Transverse colon (tissue), 4 donors: ENCODE data around the gene MOB3C. TPM values are rescaled to one million over a fixed set of nuclear protein-coding genes. Genes with fewer than 3 reads are reported as not detected.

ENCODE experiments used
- DNase-seq: peaks from one replicate; pipeline ENCODE4 v3.0.0-alpha.2; 2019
- H3K27ac ChIP-seq, 4 donors: fragments of 200-600 bp; sonication (generic); 2 replicates each; pipeline ENCODE4 v1.5.1; 2016 to 2018; ENCODE audit warnings: inconsistent platforms in 4 of 4
- H3K27me3 ChIP-seq: fragments of 200-600 bp; sonication (generic); 2 replicates; pipeline ENCODE4 v1.5.1; 2017; ENCODE audit warnings: inconsistent platforms
- H3K36me3 ChIP-seq, 4 donors: fragments of 200-600 bp; sonication (generic); 2 replicates each; pipeline ENCODE4 v1.5.1; 2017 to 2019; ENCODE audit warnings: inconsistent platforms in 4 of 4
- H3K4me1 ChIP-seq, 4 donors: fragments of 200-600 bp; sonication (generic); 2 replicates each; pipeline ENCODE4 v1.5.1; 2017 to 2020; ENCODE audit warnings: inconsistent platforms in 4 of 4
- H3K4me3 ChIP-seq, 4 donors: fragments of 200-600 bp; sonication (generic); 1 replicate in 1 of 4; 2 replicates in 3 of 4; pipeline versions ENCODE4 v1.5.1 to v1.6.1; 2017 to 2019; ENCODE audit warnings: inconsistent platforms in 4 of 4
- H3K9me3 ChIP-seq, 2 donors: fragments of 200-600 bp; sonication (generic); 2 replicates each; pipeline ENCODE4 v1.5.1; 2017 to 2019; ENCODE audit warnings: inconsistent platforms in 2 of 2
- EP300 ChIP-seq: sonication (generic); formaldehyde crosslinking; IDR thresholded peaks from one replicate; pipeline ENCODE4 v1.6.1; 2017; ENCODE audit warnings: antibody characterized with exemption, low read depth
- POLR2A ChIP-seq: fragments of 450-650 bp; IDR thresholded peaks from one replicate; pipeline ENCODE4 v1.6.1; 2016; ENCODE audit warnings: antibody characterized with exemption, mild to moderate bottlenecking, moderate library complexity
- POLR2AphosphoS5 ChIP-seq, 3 donors: sonication (generic); formaldehyde crosslinking; IDR thresholded peaks; one replicate each; pipeline ENCODE4 v1.6.1; 2016; ENCODE audit warnings: antibody characterized with exemption in 3 of 3
- WGBS, 2 donors: methylation state at CpG; one replicate each; pipeline ENCODE4 v1.1.5; 2018; ENCODE audit warnings: low coverage in 1 of 2; 5-methylcytosine and 5-hydroxymethylcytosine counted together
- in situ Hi-C, 4 donors: fragments of 200-750 bp; cut with MboI; loops; one replicate each; pipeline versions ENCODE4 v1.15.0 to v1.15.1; 2017; ENCODE audit warnings: low sequenced_read_pairs in 3 of 4, low pct_ligation_motif_present in 1 of 4, low pct_unique_long_range_greater_than_20kb in 1 of 4
- intact Hi-C: fragments of 100-400 bp; cut with DNase I; formaldehyde crosslinking; loops from one replicate; pipeline ENCODE4 v1.15.1; 2023; ENCODE audit warnings: low total_unique reads
- total RNA-seq, 4 donors: library from RNA; depleted of rRNA; stranded (reverse); fragments of >200 nt; gene quantifications; one replicate each; pipeline ENCODE4 v1.1.0, GENCODE V29; 2016
- TF ChIP-seq, protein P1 (sequence below), 5 experiments: fragments of 200-600 bp in 3 of 5; fragments of 450-650 bp in 2 of 5; sonication (generic) in 3 of 5; IDR thresholded peaks; 1 replicate in 2 of 5; 2 replicates in 3 of 5; pipeline ENCODE4 v1.5.1; 2016 to 2017; ENCODE audit warnings: antibody characterized with exemption in 5 of 5, inconsistent platforms in 3 of 5, mild to moderate bottlenecking in 2 of 5, moderate library complexity in 1 of 5

MOB3C gene
- total RNA-seq, 4 donors from 2014 or later, result 12.9 to 20.6 (median 14.8) TPM

DNA sequence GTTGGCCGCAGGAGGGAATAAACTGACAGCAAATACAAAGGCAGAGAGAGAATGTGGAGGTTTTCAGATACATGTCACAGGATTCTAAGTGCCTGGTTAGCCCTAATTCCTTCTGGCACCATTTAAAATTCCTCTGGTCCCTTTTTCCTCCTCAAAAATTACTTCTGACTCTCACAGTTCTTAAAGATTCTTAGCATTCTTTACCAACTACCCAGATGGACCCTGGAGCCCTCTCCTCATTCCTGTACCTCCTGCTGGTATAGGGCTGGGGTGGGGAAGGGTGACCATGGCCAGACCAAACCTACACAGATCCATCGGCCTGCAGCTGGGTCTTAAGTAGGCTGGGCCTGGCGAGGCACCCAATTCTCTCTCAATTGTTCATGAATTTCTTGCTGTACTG lies 19.8 kb downstream of the MOB3C start:
- no peak for DNase-seq
- WGBS, 2 donors, result 95 to 97% methylated on average over 2 to 3 of the region's 3 CpGs
- Histone ChIP-seq H3K27ac (no peak overlapping the region), H3K9me3 (no peaks in the 10 kb centered on the region), H3K4me1 (peaks cover under 1 to 38% (median 10%) of the 10 kb centered on the region in 4 donors), H3K27me3 (no peaks in the 10 kb centered on the region), H3K4me3 (no peak overlapping the region), H3K36me3 (peaks cover 0 to 23% (median 3%) of the 10 kb centered on the region in 4 donors)
- intact Hi-C loops (no loop called here), in situ Hi-C loops (no loop called here)
- TF ChIP-seq, protein P1, sequence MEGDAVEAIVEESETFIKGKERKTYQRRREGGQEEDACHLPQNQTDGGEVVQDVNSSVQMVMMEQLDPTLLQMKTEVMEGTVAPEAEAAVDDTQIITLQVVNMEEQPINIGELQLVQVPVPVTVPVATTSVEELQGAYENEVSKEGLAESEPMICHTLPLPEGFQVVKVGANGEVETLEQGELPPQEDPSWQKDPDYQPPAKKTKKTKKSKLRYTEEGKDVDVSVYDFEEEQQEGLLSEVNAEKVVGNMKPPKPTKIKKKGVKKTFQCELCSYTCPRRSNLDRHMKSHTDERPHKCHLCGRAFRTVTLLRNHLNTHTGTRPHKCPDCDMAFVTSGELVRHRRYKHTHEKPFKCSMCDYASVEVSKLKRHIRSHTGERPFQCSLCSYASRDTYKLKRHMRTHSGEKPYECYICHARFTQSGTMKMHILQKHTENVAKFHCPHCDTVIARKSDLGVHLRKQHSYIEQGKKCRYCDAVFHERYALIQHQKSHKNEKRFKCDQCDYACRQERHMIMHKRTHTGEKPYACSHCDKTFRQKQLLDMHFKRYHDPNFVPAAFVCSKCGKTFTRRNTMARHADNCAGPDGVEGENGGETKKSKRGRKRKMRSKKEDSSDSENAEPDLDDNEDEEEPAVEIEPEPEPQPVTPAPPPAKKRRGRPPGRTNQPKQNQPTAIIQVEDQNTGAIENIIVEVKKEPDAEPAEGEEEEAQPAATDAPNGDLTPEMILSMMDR (IDR thresholded peaks at IDR 0.05), result no peak
- no peak for TF ChIP-seq POLR2AphosphoS5 (IDR thresholded peaks at IDR 0.05)
- TF ChIP-seq POLR2A, result no peak
- TF ChIP-seq EP300, result no peak

- H3K4me1 ChIP-seq, result peaks cover 0 to 33% (median 10%) of the 10 kb centered on the region in 4 donors
- intact Hi-C loops, result no loop called here
Observed at GRCh38 chr1:46596036-46596435, 20.6 kb downstream of the MOB3C start.

GRCh38 chr1:46595127-46595526 lies 21.5 kb downstream of the MOB3C start:
- peaks cover 0 to 30% (median 4%) of the 10 kb centered on the region in 4 donors for H3K36me3 ChIP-seq
- H3K27me3 ChIP-seq, result no peaks in the 10 kb centered on the region
- DNase-seq, result peak; percentile 57
- intact Hi-C loops, result no loop called here
- in situ Hi-C loops, result no loop called here
- no peaks in the 10 kb centered on the region for H3K9me3 ChIP-seq
- no peak overlapping the region for H3K4me3 ChIP-seq
- peak overlapping the region; percentile 16 to 57 (median 41) for H3K27ac ChIP-seq
- 65 to 72% methylated on average over 3 of the region's 3 CpGs for WGBS, 2 donors
- H3K4me1 ChIP-seq, result peaks cover 0 to 26% (median 9%) of the 10 kb centered on the region in 4 donors
- TF ChIP-seq POLR2AphosphoS5 (IDR thresholded peaks at IDR 0.05), result no peak
- TF ChIP-seq, protein P1 (IDR thresholded peaks at IDR 0.05), result no peak

More at GRCh38 chr1:46596036-46596435, 20.6 kb downstream of the MOB3C start:
- Histone ChIP-seq H3K36me3 (peaks cover 0 to 30% (median 4%) of the 10 kb centered on the region in 4 donors), H3K27me3 (no peaks in the 10 kb centered on the region), H3K27ac (peak overlapping the region in 1 of 4 donors; percentile 16), H3K9me3 (no peaks in the 10 kb centered on the region), H3K4me3 (no peak overlapping the region)
- 95% methylated on average over 1 of the region's 1 CpG; no CpG with 5 or more reads in 1 of the 2 donors for WGBS, 2 donors
- no peak for TF ChIP-seq EP300
- TF ChIP-seq, protein P1 (IDR thresholded peaks at IDR 0.05), result no peak
- no peak for TF ChIP-seq POLR2A
- no peak for TF ChIP-seq POLR2AphosphoS5 (IDR thresholded peaks at IDR 0.05)
- in situ Hi-C loops, result no loop called here
- DNase-seq, result no peak

GRCh38 chr1:46594063-46594462 lies 22.5 kb downstream of the MOB3C start:
- peaks cover 0 to 15% (median 6%) of the 10 kb centered on the region in 4 donors for H3K4me1 ChIP-seq
- DNase-seq, result no peak
- H3K4me3 ChIP-seq, result no peak overlapping the region
- intact Hi-C loops (no loop called here), in situ Hi-C loops (no loop called here)
- WGBS, 2 donors, result 90% methylated on average over 3 to 5 of the region's 5 CpGs
- H3K27me3 ChIP-seq, result no peaks in the 10 kb centered on the region
- peak overlapping the region in 3 of 4 donors; percentile 29 to 57 (median 45) for H3K27ac ChIP-seq
- H3K36me3 ChIP-seq, result peaks cover 0 to 30% (median 4%) of the 10 kb centered on the region in 4 donors
- TF ChIP-seq POLR2AphosphoS5 (IDR thresholded peaks at IDR 0.05) (no peak), EP300 (no peak), POLR2A (no peak)
- TF ChIP-seq, protein P1 (IDR thresholded peaks at IDR 0.05), result no peak
- H3K9me3 ChIP-seq, result no peaks in the 10 kb centered on the region
